CD14-positive monocyte (primary cell): Measurements from ENCODE around the gene STK11. TPM values are rescaled to one million over a fixed set of nuclear protein-coding genes. Genes with fewer than 3 reads are reported as not detected.

Experiments
- DNase-seq, 3 donors: peaks; one replicate each; pipeline ENCODE4 v3.0.0-alpha.2; 2011 to 2022
- H2AFZ ChIP-seq: 2 replicates; pipeline ENCODE4 v1.6.0; 2012; ENCODE audit warnings: mild to moderate bottlenecking, low read depth, low read length, inconsistent platforms; ENCODE audit not compliant: insufficient read depth, poor library complexity, severe bottlenecking
- H3K27ac ChIP-seq, 2 donors: 1 replicate in 1 of 2; 2 replicates in 1 of 2; pipeline ENCODE4 v1.5.1; 2012 to 2013; ENCODE audit warnings: low read length in 2 of 2, control low read depth in 1 of 2, inconsistent platforms in 1 of 2, low read depth in 1 of 2, mild to moderate bottlenecking in 1 of 2
- H3K27me3 ChIP-seq, 2 donors: one replicate each; pipeline versions ENCODE4 v1.6.0 to v1.6.1; 2011 to 2013; ENCODE audit warnings: low read length in 2 of 2; ENCODE audit not compliant: control insufficient read depth in 2 of 2, insufficient read depth in 2 of 2
- H3K36me3 ChIP-seq, 2 donors: replicated peaks in 1 of 2; 1 replicate in 1 of 2; 2 replicates in 1 of 2; pipeline versions ENCODE4 v1.5.1 to v1.6.1; 2012 to 2013; ENCODE audit warnings: low read length in 2 of 2, control low read depth in 1 of 2, inconsistent platforms in 1 of 2, mild to moderate bottlenecking in 1 of 2; ENCODE audit not compliant: insufficient read depth in 2 of 2, control insufficient read depth in 1 of 2
- H3K4me1 ChIP-seq, 2 donors: 1 replicate in 1 of 2; 2 replicates in 1 of 2; pipeline versions ENCODE4 v1.5.1 to v1.6.1; 2012 to 2013; ENCODE audit warnings: low read length in 2 of 2, control low read depth in 1 of 2, inconsistent platforms in 1 of 2, mild to moderate bottlenecking in 1 of 2, moderate library complexity in 1 of 2; ENCODE audit not compliant: insufficient read depth in 2 of 2, control insufficient read depth in 1 of 2
- H3K4me2 ChIP-seq: replicated peaks from 2 replicates; pipeline ENCODE3; 2012; ENCODE audit warnings: low read length, moderate library complexity, mild to moderate bottlenecking; ENCODE audit not compliant: poor library complexity, severe bottlenecking; ENCODE audit errors: extremely low read depth
- H3K4me3 ChIP-seq, 3 experiments: fragments of 200-600 bp in 1 of 3; sonication (generic) in 1 of 3; replicated peaks in 1 of 3; 1 replicate in 2 of 3; 2 replicates in 1 of 3; pipeline ENCODE4 v1.5.1; 2011 to 2013; ENCODE audit warnings: low read length in 3 of 3, mild to moderate bottlenecking in 3 of 3, control low read depth in 2 of 3, low read depth in 2 of 3, inconsistent platforms in 1 of 3, moderate library complexity in 1 of 3
- H3K79me2 ChIP-seq: 2 replicates; pipeline ENCODE4 v1.6.0; 2012; ENCODE audit warnings: mild to moderate bottlenecking, control low read depth, inconsistent platforms, low read length, moderate library complexity; ENCODE audit not compliant: insufficient read depth
- H3K9ac ChIP-seq: 2 replicates; pipeline ENCODE4 v1.6.0; 2017; ENCODE audit warnings: low read length, mild to moderate bottlenecking; ENCODE audit not compliant: insufficient read depth, poor library complexity, severe bottlenecking
- H3K9me3 ChIP-seq, 2 donors: replicated peaks in 1 of 2; 1 replicate in 1 of 2; 2 replicates in 1 of 2; pipeline versions ENCODE4 v1.5.1 to v1.6.1; 2012 to 2013; ENCODE audit warnings: low read length in 2 of 2, control low read depth in 1 of 2; ENCODE audit not compliant: control insufficient read depth in 1 of 2, insufficient read depth in 1 of 2
- H4K20me1 ChIP-seq: 2 replicates; pipeline ENCODE4 v1.6.0; 2012; ENCODE audit warnings: mild to moderate bottlenecking, low read length, control low read depth, moderate library complexity; ENCODE audit not compliant: insufficient read depth
- H3K27ac Mint-ChIP-seq, 7 donors: one replicate each; pipeline ENCODE4 v1.8.0; 2020; ENCODE audit warnings: mild to moderate bottlenecking in 7 of 7, mixed read lengths in 7 of 7, moderate library complexity in 6 of 7, inconsistent platforms in 2 of 7
- H3K27me3 Mint-ChIP-seq, 3 donors: one replicate each; pipeline ENCODE4 v1.8.0; 2021 to 2022; ENCODE audit warnings: low read depth in 3 of 3, mild to moderate bottlenecking in 3 of 3, mixed read lengths in 3 of 3, moderate library complexity in 3 of 3, inconsistent platforms in 1 of 3
- H3K36me3 Mint-ChIP-seq, 2 donors: one replicate each; pipeline ENCODE4 v1.8.0; 2020; ENCODE audit warnings: mixed read lengths in 2 of 2, inconsistent platforms in 1 of 2, mild to moderate bottlenecking in 1 of 2
- H3K4me1 Mint-ChIP-seq: one replicate; pipeline ENCODE4 v1.8.0; 2020; ENCODE audit warnings: mild to moderate bottlenecking, mixed read lengths
- H3K4me3 Mint-ChIP-seq, 2 donors: one replicate each; pipeline ENCODE4 v1.8.0; 2020; ENCODE audit warnings: mild to moderate bottlenecking in 2 of 2, mixed read lengths in 2 of 2, moderate library complexity in 1 of 2
- H3K9me3 Mint-ChIP-seq, 7 donors: one replicate each; pipeline ENCODE4 v1.8.0; 2020 to 2022; ENCODE audit warnings: mixed read lengths in 7 of 7, mild to moderate bottlenecking in 6 of 7, moderate library complexity in 6 of 7, inconsistent platforms in 2 of 7
- WGBS: methylation state at CpG from one replicate; pipeline ENCODE4 v1.1.5; 2013; ENCODE audit warnings: missing lambda C conversion rate; ENCODE audit not compliant: insufficient coverage; 5-methylcytosine and 5-hydroxymethylcytosine counted together
- intact Hi-C, 2 donors: fragments of 100-400 bp; cut with micrococcal nuclease; formaldehyde crosslinking; loops; one replicate each; pipeline versions ENCODE4 v1.15.0 to v1.15.1; 2023
- polyA plus RNA-seq, 3 donors: library from polyadenylated mRNA; depleted of rRNA in 1 of 3; unstranded in 2 of 3; stranded (reverse) in 1 of 3; fragments of 300-500 nt in 2 of 3; fragments of >200 nt in 1 of 3; fragmentation: Illumina TruSeq in 2 of 3; gene quantifications; 1 replicate in 2 of 3; 2 replicates in 1 of 3; pipeline ENCODE4 v1.2.3, GENCODE V29; 2012 to 2021
- TF ChIP-seq, protein P1 (sequence below): fragments of 200-600 bp; IDR thresholded peaks from one replicate; pipeline ENCODE4 v1.8.0; 2022; ENCODE audit warnings: antibody characterized with exemption, mild to moderate bottlenecking

STK11 gene
- polyA plus RNA-seq, 3 donors, result 6.2 to 72.1 (median 15.4) TPM

DNA sequence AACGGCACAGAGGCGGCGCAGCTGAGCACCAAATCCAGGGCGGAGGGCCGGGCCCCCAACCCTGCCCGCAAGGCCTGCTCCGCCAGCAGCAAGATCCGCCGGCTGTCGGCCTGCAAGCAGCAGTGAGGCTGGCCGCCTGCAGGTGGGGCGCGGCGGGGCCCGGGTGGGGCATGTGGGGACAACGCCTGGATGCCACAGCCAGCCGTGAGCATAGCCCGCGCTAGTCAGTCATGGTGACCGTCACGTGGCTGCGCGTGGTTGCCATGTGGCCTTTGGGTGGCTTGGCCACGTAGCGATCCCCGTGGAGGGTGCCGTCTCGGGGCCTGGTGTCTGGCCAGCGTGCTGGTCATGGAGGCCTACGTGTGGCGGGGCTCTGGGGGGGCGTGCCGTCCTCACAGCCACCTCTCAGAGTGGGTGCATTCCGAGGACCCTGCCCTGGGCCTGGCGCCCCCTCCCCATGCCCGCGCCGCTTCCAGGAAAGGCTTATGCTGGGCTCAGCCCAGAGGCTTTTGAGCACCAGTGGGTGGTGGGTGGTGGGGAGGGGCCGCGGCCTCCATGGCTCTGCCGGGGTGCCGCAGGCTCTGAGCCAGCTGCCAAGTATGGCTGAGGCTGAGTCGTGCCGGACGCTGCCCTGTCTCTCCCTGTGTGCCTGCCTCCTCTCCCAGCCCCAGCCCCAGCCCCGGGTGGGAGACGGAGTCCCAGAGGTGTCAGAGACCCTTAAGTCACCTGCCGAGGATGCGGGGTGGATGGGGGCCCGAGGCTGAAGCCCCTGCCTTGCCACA lies 21.1 kb downstream of the STK11 start:
- no peaks in the 10 kb centered on the region for H3K4me1 Mint-ChIP-seq
- TF ChIP-seq, protein P1, sequence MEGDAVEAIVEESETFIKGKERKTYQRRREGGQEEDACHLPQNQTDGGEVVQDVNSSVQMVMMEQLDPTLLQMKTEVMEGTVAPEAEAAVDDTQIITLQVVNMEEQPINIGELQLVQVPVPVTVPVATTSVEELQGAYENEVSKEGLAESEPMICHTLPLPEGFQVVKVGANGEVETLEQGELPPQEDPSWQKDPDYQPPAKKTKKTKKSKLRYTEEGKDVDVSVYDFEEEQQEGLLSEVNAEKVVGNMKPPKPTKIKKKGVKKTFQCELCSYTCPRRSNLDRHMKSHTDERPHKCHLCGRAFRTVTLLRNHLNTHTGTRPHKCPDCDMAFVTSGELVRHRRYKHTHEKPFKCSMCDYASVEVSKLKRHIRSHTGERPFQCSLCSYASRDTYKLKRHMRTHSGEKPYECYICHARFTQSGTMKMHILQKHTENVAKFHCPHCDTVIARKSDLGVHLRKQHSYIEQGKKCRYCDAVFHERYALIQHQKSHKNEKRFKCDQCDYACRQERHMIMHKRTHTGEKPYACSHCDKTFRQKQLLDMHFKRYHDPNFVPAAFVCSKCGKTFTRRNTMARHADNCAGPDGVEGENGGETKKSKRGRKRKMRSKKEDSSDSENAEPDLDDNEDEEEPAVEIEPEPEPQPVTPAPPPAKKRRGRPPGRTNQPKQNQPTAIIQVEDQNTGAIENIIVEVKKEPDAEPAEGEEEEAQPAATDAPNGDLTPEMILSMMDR, result no peak
- Histone ChIP-seq H3K27ac (no peak overlapping the region), H3K4me2 (no peak overlapping the region), H3K79me2 (no peaks in the 10 kb centered on the region), H3K9me3 (no peaks in the 10 kb centered on the region), H3K4me3 (no peak overlapping the region), H4K20me1 (peaks cover 48% of the 10 kb centered on the region), H2AFZ (no peak overlapping the region), H3K36me3 (peaks cover 34 to 60% of the 10 kb centered on the region in 2 donors), H3K4me1 (no peaks in the 10 kb centered on the region), H3K9ac (no peak overlapping the region), H3K27me3 (no peaks in the 10 kb centered on the region)
- H3K9me3 Mint-ChIP-seq, result peaks cover 0 to 10% (median 3%) of the 10 kb centered on the region in 7 donors
- H3K27ac Mint-ChIP-seq, result no peak overlapping the region
- intact Hi-C loops, result no loop called here
- DNase-seq, result no peak
- peaks cover 12 to 27% of the 10 kb centered on the region in 2 donors for H3K36me3 Mint-ChIP-seq
- WGBS, result 94% methylated on average over 43 of the region's 50 CpGs
- peaks cover 0 to 2% (median 2%) of the 10 kb centered on the region in 3 donors for H3K27me3 Mint-ChIP-seq
- no peak overlapping the region for H3K4me3 Mint-ChIP-seq

DNA sequence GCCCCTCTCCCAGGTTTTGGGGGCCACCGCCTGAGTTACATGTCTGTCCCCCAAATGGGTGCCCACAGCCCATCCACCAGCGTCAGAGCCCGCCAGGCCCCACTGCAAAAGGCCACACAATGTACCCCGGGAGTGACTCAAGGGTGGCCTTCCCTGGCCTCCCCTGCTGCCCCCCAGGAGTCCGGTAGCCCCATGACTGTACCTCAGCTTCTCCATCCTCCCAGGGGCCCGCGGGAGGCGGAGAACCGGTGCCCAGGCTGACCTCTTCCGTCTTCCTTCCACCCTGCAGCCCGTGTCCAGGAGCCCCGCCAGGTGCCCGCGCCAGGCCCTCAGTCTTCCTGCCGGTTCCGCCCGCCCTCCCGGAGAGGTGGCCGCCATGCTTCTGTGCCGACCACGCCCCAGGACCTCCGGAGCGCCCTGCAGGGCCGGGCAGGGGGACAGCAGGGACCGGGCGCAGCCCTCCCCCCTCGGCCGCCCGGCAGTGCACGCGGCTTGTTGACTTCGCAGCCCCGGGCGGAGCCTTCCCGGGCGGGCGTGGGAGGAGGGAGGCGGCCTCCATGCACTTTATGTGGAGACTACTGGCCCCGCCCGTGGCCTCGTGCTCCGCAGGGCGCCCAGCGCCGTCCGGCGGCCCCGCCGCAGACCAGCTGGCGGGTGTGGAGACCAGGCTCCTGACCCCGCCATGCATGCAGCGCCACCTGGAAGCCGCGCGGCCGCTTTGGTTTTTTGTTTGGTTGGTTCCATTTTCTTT lies 21.9 kb downstream of the STK11 start:
- no peak overlapping the region for H3K27ac Mint-ChIP-seq
- Histone ChIP-seq H3K4me1 (no peaks in the 10 kb centered on the region), H3K9me3 (no peaks in the 10 kb centered on the region), H2AFZ (no peak overlapping the region), H3K9ac (no peak overlapping the region), H3K4me2 (no peak overlapping the region), H3K27me3 (no peaks in the 10 kb centered on the region), H3K79me2 (no peaks in the 10 kb centered on the region), H3K4me3 (no peak overlapping the region), H3K27ac (no peak overlapping the region), H3K36me3 (peaks cover 29 to 52% of the 10 kb centered on the region in 2 donors), H4K20me1 (peaks cover 41% of the 10 kb centered on the region)
- H3K4me1 Mint-ChIP-seq, result peaks cover 3% of the 10 kb centered on the region
- peaks cover 0 to 10% (median 3%) of the 10 kb centered on the region in 7 donors for H3K9me3 Mint-ChIP-seq
- H3K4me3 Mint-ChIP-seq, result no peak overlapping the region
- DNase-seq, result no peak
- peaks cover 12 to 27% of the 10 kb centered on the region in 2 donors for H3K36me3 Mint-ChIP-seq
- WGBS, result 97% methylated on average over 37 of the region's 56 CpGs
- TF ChIP-seq, protein P1, result no peak
- intact Hi-C loops, result no loop called here
- peaks cover 0 to 5% (median 4%) of the 10 kb centered on the region in 3 donors for H3K27me3 Mint-ChIP-seq
